T-helper 1 cell treated with Interleukin-12 subunit alpha and Interleukin-12 subunit beta and Interleukin-4 antibody, amounts not matched to agents 30 ng/mL and 1 ng/mL, for 36 hours (primary cell): ENCODE measurements around the gene LLPH. TPM values are rescaled to one million over a fixed set of nuclear protein-coding genes. Genes with fewer than 3 reads are reported as not detected.

Source experiments
- intact Hi-C: fragments of 100-400 bp; cut with micrococcal nuclease; formaldehyde crosslinking; loops from one replicate; pipeline ENCODE4 v1.15.1; 2024
- total RNA-seq: library from RNA; stranded (reverse); gene quantifications from 2 replicates; pipeline ENCODE4 v1.2.3, GENCODE V29; 2022

LLPH gene
- total RNA-seq, 1 donor from 2014 or later, result 30.7 TPM

GRCh38 chr12:66144791-66145754, 14.5 kb upstream of the LLPH start:
- intact Hi-C loops, result loop anchor here (1.0 to 10.0 kb wide), 4 partner anchors 24 to 720 kb away; partner anchors contain the start of gene TMBIM4

DNA sequence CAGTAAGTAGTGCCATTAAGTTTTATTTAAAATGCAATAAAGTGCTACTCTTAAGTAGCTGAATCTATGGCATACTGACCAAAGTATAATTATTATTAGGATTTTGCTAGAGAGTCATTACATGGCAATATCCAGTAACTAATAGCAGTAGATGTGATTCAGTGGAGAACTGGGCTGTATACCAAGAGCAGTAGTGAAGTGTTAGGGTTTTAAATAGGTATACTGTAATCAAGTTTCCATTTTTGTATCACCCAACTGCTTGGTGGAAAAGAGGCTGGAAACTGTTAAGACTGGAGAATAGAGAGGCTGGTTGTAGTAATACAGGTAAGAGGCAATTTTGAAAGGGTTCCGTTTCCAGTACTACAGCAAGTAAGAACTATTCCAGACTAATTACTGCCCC, 13.3 kb upstream of the LLPH start:
- intact Hi-C loops, result loop anchor here (10.0 kb wide), 1 partner anchor 721 kb away; no protein-coding TSS in a partner anchor

DNA sequence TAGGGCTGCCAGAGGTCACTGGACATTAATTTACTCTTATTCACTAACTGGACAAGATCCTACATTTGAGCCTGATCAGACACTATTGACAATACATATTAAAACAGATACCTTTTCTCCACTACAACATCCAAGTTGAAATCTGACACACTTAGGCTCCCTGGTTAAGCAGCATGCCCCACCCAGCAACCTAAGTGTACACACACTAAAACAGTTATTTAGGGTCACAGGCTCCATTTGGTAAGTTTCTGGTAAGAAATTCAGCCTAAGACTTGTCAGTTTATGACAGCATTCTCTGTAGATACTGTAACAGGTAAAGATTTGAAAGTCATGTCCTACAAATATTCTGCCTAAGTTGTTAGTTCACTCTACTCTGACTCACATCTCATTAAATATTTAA, 12.3 kb upstream of the LLPH start:
- intact Hi-C loops, result loop anchor here (10.0 kb wide), 1 partner anchor 722 kb away; no protein-coding TSS in a partner anchor

- intact Hi-C loops, result loop anchor here (10.0 kb wide), 1 partner anchor 724 kb away; no protein-coding TSS in a partner anchor
Observed at GRCh38 chr12:66141299-66141698, 10.7 kb upstream of the LLPH start.

DNA sequence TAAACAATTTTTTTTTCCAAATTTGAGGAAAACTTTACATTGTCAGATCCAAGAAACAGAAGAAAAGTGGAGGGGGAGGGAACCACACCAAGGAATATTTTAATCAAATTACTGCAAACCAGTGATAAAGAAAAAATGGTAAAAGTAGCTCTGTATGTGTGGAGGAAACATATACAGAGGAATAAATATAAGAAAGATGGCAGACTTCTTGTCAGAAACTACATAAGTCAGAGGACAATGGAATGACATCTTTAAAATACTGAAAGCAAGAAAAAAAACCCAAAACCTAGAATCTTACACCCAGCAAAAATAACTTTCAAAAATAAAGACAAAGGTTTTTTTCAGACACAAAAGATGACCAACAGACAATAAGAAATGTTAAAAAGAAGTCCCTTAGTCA, 10.2 kb upstream of the LLPH start:
- intact Hi-C loops, result loop anchor here (10.0 kb wide), 1 partner anchor 724 kb away; no protein-coding TSS in a partner anchor

DNA sequence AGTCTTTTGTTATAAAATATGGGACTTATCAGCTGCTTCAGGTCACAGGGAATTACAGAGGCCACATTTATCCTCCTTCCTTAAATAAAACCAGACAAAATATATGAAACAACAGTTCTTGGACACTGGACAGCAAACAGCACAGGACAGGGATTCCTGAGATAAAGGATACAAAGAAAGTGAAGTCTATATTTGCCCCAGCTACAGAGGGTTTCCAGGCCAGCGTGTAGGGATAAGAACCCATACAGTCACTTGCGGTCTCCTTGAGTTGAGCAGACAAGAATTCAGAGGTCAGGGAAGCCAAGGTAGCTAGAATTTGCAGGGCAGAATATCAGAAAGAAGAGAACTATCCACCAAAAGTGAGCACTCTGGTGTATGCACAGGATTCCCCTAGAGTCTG, 8.8 kb upstream of the LLPH start:
- intact Hi-C loops, result loop anchor here (1.0 kb wide), 1 partner anchor 8 kb away; no protein-coding TSS in a partner anchor

GRCh38 chr12:66137937-66138336, 7.4 kb upstream of the LLPH start:
- intact Hi-C loops, result no loop called here

DNA sequence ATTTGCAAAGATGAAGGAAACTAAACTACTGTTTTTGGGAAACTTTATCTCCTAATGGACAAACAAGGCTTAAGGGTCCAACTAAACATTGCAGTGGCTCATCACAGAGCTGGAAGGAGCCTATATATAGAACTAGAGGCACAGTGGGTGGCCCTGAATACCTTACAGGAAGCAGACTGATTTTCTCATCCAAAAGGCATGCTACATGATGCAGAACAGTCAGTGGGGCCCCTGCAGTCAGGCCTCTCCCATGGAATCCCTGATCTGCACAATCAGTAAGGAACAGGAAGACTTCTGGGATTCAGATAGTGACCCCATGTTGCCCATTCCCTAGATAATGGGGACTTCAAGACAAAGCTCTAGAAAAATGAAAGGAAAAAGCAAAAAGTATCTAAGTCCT, 1.9 kb upstream of the LLPH start:
- intact Hi-C loops, result no loop called here

DNA sequence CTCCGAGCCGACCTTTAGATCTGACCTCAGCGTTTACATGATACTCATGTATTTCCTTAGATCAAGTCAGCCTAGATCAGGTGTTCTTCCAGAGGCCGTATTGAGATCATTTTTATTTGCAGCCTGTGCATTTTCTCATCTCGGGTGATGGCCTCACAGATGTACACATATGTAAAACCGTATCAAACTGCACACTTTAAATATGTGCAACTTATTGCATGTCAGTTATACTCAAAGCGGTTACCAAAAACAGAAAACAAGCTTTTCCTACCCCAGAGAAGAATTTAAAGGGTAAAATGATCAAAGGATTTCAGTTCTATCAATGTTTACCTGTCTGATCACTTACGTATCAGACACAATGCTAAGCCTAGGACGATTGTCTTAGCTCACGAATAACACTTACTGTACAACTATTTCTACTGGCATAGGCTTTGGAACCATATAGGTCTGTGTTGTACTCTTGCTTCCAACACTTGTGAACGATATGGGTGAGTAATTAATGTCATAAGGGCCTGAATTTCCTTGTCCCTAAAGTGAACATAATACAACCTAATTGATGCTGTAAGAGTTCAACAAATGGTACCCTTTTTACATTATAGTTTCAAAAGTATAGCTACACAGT, 628 bp upstream of the LLPH start:
- intact Hi-C loops, result loop anchor here (1.0 to 2.0 kb wide), 6 partner anchors 8 to 1678 kb away; partner anchors contain the start of gene TBK1

DNA sequence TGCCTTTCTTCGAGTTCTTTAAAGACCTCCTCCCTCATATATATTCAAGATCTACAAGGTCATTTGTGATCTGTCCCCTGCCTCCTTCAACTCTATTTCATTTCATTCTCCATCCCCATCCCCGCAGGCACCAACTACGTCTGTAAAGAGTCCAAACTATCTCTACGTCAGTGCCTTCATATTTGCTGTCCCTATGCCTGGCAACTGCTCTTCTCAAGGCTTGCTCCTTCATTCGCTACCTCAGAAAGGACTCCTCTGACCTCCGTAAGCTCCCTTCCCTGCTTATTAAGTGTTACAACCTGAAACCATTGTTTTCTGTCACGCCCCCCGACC, 650 bp downstream of the LLPH start:
- intact Hi-C loops, result loop anchor here (1.0 to 2.0 kb wide), 11 partner anchors 23 to 1726 kb away; partner anchors contain the start of genes GNS, HELB, LEMD3 and TBK1

- intact Hi-C loops, result no loop called here
Observed at GRCh38 chr12:66127650-66128049, 2.9 kb downstream of the LLPH start.

DNA sequence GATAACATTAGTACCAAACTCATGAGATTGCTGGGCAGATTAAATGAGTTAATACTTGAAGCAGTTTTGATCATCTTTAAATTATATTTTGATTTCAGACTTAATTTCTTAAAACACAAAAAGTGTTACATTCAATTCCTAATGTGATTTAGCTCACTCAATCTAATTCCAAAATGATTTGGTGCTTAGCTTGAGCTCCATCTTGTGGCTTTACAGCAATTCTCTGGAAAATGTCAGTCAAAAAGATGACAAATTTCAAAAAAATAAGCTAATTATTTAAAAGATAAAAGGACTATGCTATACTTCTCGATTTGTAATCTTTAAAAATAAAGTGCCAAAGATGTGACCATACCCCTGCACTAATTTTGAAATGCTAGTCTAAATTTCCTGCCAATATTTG, 10.1 kb downstream of the LLPH start:
- intact Hi-C loops, result no loop called here

- intact Hi-C loops, result no loop called here
Observed at GRCh38 chr12:66119870-66120241, 10.7 kb downstream of the LLPH start.

DNA sequence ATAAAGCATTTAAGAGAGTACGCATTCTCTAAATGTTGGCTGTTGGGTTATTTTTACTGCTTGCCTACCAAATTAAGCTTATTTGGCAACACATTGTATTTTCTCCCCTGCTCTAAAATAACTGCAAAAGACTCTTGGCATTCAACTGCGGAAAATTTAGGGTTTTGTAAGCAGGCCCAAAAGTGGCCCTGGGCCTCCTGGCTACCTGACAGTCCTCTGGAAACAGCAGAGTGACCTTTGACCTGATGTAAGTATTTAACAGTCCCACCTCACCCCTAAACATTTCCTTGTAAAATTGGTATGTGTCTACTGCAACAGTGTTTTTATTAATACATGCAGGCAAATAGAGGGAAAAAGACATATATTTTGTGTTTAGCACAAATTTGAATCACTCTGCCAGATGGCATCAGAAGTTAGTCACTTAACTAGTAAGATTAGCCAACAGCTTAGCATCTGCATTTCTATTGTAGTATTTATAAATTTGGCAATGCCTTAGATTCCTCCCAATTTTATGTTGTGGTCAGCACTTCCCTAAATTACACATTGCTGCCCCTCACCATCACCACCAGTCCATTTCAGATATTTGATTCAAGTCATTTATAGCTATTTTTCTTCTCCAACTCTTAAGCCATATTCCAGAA, 11.2 kb downstream of the LLPH start:
- intact Hi-C loops, result no loop called here

DNA sequence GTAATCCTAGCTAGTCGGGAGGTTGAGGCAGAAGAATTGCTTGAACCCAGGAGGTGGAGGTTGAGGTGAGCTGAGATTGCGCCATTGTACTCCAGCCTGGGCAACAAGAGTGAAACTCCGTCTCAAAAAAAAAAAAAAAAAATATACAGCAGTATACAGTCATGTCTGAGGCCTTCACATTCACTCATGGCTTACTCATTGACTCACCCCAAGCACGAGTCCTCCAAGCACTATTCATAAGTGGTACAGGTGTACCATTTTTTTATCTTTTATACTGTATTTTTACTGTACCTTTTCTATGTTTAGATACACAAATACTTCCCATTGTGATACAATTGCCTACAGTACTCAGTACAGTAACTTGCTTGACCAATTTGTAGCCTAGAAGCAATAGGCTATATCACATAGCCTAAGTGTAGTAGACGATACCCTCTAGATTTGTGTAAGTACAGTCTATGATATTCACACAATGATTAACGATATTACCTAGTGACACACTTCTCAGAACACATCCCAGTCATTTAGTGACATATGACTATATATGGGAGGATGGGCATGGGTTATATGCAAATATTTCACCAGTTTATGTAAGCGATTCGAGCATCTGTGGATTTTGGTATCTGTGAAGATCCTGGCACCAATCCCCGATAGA, 12.2 kb downstream of the LLPH start:
- intact Hi-C loops, result no loop called here

DNA sequence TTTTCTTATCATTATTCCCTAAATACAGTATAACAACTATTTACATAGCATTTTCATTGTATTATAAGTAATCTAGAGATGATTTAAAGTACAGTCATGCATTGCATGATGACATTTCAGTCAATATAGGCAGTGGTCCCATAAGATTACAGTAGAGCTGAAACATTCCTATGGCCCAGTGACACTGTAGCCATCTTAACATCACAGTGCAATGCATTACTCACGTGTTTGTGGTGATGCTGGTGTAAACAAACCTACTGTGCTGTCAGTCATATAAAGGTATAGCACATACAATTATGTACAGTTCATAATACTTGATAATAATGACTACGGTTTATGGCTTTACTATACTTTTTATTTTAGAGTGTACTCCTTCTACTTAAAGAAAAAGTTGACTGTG, 13.3 kb downstream of the LLPH start:
- intact Hi-C loops, result no loop called here

DNA sequence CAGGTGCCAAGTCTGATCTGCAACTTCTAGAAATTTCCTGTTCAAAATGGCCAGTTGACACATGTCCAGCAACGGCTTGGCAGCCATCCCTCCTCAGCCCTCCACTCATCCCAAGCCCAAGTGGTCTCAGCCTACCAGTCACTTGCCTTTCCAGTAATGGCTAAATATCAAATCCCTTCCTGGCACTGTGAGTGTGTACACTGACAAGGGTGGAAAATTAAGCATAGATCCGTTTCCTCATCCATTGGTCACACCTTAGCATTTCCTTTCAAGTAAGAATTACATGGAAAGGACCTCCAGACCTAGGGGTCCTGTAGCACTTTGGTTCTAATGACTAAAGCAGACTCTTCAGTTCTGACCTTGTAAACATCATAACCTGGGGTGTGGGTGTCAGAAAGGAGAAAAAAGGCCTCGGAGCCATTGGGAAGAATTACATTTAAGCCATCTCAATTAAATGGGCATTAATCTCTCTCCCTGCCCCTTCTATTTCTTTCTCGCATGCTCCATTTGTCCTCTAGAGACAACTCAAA, 15.4 kb downstream of the LLPH start:
- intact Hi-C loops, result no loop called here

DNA sequence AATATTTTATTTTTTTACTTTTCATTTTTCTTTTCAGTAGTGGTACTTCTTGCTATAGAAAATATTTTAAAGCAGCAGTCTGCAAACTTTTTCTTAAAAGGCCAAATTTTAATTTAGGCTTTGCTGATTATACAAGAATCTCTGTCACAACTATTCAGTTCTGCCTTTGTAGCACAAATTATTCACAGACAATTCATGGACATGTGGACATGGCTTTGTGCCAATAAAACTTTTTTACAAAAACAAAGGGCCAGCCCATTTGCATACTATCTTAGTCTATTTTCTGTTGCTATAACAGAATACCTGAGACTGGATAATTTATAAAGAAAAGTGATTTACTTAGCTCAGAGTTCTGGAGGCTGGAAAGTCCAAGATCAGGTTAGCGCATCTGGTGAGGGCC, 17.1 kb downstream of the LLPH start:
- intact Hi-C loops, result no loop called here

DNA sequence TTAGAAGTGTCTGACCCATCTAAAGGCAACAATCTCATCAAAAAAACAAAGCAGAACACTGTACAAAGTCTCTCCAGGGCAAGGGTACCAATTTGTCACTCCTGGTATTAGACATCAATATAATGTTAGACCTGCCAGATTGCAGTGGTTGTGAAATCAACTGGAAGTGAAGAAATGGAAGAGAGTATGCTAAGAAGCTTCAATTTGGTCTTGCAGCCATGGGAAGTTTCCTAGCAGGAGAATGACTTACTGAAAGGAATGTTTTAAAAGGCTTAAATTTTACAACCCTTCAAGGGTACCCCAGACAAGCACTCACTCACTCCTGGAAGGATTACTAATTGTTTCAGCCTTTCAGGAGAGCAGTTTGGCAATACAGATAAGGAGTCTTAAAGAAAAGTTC, 18.9 kb downstream of the LLPH start:
- intact Hi-C loops, result no loop called here

GRCh38 chr12:66109056-66109455, 21.5 kb downstream of the LLPH start:
- intact Hi-C loops, result loop anchor here (5.0 kb wide), 1 partner anchor 877 kb away; no protein-coding TSS in a partner anchor

DNA sequence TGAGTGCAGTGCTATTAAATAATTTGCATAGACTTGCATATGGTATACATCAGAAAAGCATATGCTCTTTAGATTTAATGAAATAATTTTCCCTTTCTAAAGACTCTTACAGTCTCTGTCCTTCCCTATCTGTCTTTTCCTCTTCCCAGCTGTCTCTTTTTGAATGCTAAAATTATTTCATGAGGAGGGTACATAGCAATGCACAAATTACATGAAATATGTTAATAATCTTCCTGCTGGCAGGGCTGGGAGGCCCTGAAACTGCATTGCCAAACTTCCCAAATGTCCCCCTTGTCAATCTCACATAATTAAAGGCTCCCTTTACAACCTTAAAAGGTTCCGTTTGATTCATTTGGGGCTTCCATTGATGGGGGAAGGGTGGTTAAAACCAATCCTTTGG, 22.2 kb downstream of the LLPH start:
- intact Hi-C loops, result loop anchor here (5.0 kb wide), 1 partner anchor 876 kb away; no protein-coding TSS in a partner anchor
